Adipocyte (in vitro differentiated cells): ENCODE data around the gene S100A5.

Experiments used
- DNase-seq: peaks from one replicate; pipeline ENCODE4 v3.0.0-alpha.2; 2015; ENCODE audit warnings: low read depth
- H3K27me3 ChIP-seq: replicated peaks from 2 replicates; pipeline ENCODE4 v1.7.0; 2013; ENCODE audit warnings: mild to moderate bottlenecking, low read length, moderate library complexity; ENCODE audit not compliant: control insufficient read depth, insufficient read depth
- H3K36me3 ChIP-seq: 2 replicates; pipeline ENCODE4 v1.7.0; 2013; ENCODE audit warnings: low read length, mild to moderate bottlenecking, moderate library complexity; ENCODE audit not compliant: control insufficient read depth, insufficient read depth, severe bottlenecking
- H3K4me1 ChIP-seq: 2 replicates; pipeline ENCODE4 v1.7.0; 2013; ENCODE audit warnings: mild to moderate bottlenecking, low read length, moderate library complexity; ENCODE audit not compliant: control insufficient read depth, insufficient read depth
- H3K4me3 ChIP-seq: 2 replicates; pipeline ENCODE4 v1.7.0; 2013; ENCODE audit warnings: mild to moderate bottlenecking, low read length, moderate library complexity
- H3K9ac ChIP-seq: 2 replicates; pipeline ENCODE4 v1.7.0; 2013; ENCODE audit warnings: mild to moderate bottlenecking, low read length, moderate library complexity
- H3K9me3 ChIP-seq: 2 replicates; pipeline ENCODE4 v1.7.0; 2013; ENCODE audit warnings: mild to moderate bottlenecking, low read length, moderate library complexity; ENCODE audit not compliant: control insufficient read depth

The S100A5 gene

GRCh38 chr1:153536671-153537375 is 3.9 kb downstream of the S100A5 start:
- DNase-seq, result no peak
- H3K4me3 ChIP-seq, result peak overlapping the region; percentile 80
- no peaks in the 10 kb centered on the region for H3K9me3 ChIP-seq
- no peaks in the 10 kb centered on the region for H3K27me3 ChIP-seq
- peaks cover 43% of the 10 kb centered on the region for H3K4me1 ChIP-seq
- H3K9ac ChIP-seq, result peak overlapping the region; percentile 88
- H3K36me3 ChIP-seq, result peaks cover 11% of the 10 kb centered on the region

DNA sequence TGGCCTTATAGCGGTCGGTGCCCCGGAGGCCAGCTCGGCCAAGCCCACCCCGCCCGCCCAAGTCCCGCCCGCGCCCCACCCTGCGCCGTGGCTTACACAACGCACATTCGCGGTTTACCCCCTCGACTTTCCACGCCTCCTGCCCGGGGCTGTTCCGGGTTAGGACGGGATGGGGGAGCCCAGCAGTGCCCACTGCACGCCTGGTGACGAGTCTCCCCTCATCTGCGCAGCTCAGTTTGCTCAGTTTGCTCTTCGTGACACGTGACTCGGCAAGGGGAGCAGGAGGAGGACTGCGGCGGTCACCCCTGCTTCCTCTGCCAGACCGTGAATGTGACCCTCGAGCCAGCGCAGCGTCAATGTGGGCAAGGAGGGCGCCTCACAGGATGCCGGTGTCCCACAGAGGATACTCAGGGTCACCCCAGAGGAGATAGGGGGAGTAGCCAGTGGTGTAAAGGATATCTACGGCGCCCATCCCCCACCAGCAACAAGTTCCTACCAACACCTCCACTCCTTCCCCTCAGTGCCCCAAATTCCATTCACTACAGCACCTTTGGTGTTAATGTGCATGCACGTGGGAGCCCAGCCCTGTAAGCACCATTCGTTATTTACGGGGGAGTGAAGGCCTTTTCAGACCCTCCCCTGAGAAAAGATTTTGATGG is 4.6 kb downstream of the S100A5 start:
- peaks cover 41% of the 10 kb centered on the region for H3K4me1 ChIP-seq
- DNase-seq, result peak; percentile 97
- peaks cover 11% of the 10 kb centered on the region for H3K36me3 ChIP-seq
- H3K9me3 ChIP-seq, result no peaks in the 10 kb centered on the region
- H3K4me3 ChIP-seq, result peak overlapping the region; percentile 92
- H3K27me3 ChIP-seq, result no peaks in the 10 kb centered on the region
- H3K9ac ChIP-seq, result peak overlapping the region; percentile 99

GRCh38 chr1:153535242-153536011 is 5.3 kb downstream of the S100A5 start, which contains the start of gene S100A6:
TSS of gene S100A6 (minus strand) at chr1:153535991. CDS start at chr1:153535339, 652 bp downstream.
- peak; percentile 63 for DNase-seq
- Histone ChIP-seq H3K4me3 (peak within 1 kb of the TSS; percentile 92), H3K9me3 (no peaks in the 10 kb centered on the region), H3K36me3 (peaks cover 11% of the 10 kb centered on the region), H3K4me1 (peaks cover 34% of the 10 kb centered on the region), H3K27me3 (no peaks in the 10 kb centered on the region), H3K9ac (peak within 1 kb of the TSS; percentile 99)

DNA sequence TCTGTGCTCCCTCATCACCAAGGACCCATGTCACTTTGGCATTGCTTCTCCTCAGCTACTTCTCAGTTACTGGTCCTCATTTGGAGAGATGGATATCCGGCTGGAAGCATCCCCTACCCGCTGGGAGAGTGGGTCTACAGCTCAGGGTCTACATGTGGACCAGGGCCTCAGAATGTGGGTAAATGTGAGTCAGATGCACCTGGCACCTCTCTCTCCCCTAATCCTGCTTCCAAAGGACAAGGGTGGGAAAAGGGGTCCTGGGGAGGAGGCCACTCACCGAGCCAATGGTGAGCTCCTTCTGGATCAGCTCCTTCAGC is 5.9 kb downstream of the S100A5 start:
- peaks cover 32% of the 10 kb centered on the region for H3K4me1 ChIP-seq
- no peaks in the 10 kb centered on the region for H3K27me3 ChIP-seq
- peak overlapping the region; percentile 92 for H3K4me3 ChIP-seq
- H3K36me3 ChIP-seq, result peaks cover 11% of the 10 kb centered on the region
- H3K9me3 ChIP-seq, result no peaks in the 10 kb centered on the region
- H3K9ac ChIP-seq, result peak overlapping the region; percentile 99
- DNase-seq, result no peak

- DNase-seq, result peak; percentile 57
These were observed 6.4 kb downstream of the S100A5 start for GRCh38 chr1:153534226-153534924.

DNA sequence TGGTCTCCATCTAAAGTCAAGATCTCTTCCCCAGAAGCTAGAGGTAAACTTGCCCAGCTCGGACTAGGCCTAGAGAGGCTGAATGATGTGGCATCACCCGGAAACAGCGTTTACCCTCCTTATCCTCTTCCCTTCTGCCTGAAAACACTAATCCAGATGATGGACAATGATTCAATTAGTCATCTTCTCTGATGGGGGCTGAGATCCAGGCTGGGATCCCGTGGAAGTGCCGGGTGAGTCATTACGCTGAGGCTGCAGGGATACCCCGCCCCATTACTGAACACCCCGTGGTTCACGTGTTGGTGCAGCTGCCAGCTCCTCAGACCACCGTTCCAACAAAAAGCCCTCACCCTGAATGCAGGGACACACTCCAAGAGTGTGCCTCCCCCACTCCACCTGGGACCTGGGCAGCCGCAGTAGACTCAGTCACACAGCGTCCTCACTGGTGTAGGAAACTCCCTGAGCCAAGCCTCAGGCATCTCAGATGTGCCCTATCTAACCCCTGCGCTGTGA is 7.0 kb downstream of the S100A5 start:
- Histone ChIP-seq H3K4me1 (peaks cover 32% of the 10 kb centered on the region), H3K9me3 (no peaks in the 10 kb centered on the region), H3K4me3 (peak overlapping the region; percentile 92), H3K36me3 (peaks cover 11% of the 10 kb centered on the region), H3K27me3 (no peaks in the 10 kb centered on the region), H3K9ac (peak overlapping the region; percentile 99)
- DNase-seq, result peak; percentile 75

More at GRCh38 chr1:153534226-153534924, 6.4 kb downstream of the S100A5 start:
- Histone ChIP-seq H3K4me1 (peaks cover 32% of the 10 kb centered on the region), H3K9ac (peak overlapping the region; percentile 99), H3K9me3 (no peaks in the 10 kb centered on the region), H3K27me3 (no peaks in the 10 kb centered on the region), H3K4me3 (peak overlapping the region; percentile 92), H3K36me3 (peaks cover 11% of the 10 kb centered on the region)

GRCh38 chr1:153532769-153533599 is 7.8 kb downstream of the S100A5 start:
- Histone ChIP-seq H3K27me3 (no peaks in the 10 kb centered on the region), H3K9ac (peak overlapping the region; percentile 99), H3K9me3 (no peaks in the 10 kb centered on the region), H3K4me3 (peak overlapping the region; percentile 92), H3K36me3 (peaks cover 11% of the 10 kb centered on the region), H3K4me1 (peaks cover 32% of the 10 kb centered on the region)
- DNase-seq, result peak; percentile 96

DNA sequence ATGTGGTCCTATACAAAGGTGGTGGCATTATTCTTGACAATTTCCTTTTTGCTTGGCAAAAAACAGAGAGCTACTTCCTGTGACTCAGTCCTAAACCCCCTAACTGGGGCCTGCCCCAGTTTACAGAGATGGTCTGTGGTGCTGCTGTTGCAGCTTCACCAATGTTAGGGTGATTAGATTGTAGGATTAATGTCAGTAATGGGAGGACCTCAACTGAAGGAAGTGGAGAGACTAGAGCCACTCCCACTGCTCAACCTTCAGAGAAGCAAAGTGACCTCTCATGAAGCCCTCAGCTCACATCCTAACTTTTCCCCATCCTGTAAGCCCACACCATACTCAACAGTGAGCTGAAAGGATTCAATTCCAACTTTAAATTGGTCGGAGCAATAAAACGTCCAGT is 8.6 kb downstream of the S100A5 start:
- Histone ChIP-seq H3K9me3 (no peaks in the 10 kb centered on the region), H3K4me1 (peaks cover 32% of the 10 kb centered on the region), H3K36me3 (peaks cover 11% of the 10 kb centered on the region), H3K4me3 (no peak overlapping the region), H3K27me3 (no peaks in the 10 kb centered on the region), H3K9ac (peak overlapping the region; percentile 99)
- DNase-seq, result no peak

DNA sequence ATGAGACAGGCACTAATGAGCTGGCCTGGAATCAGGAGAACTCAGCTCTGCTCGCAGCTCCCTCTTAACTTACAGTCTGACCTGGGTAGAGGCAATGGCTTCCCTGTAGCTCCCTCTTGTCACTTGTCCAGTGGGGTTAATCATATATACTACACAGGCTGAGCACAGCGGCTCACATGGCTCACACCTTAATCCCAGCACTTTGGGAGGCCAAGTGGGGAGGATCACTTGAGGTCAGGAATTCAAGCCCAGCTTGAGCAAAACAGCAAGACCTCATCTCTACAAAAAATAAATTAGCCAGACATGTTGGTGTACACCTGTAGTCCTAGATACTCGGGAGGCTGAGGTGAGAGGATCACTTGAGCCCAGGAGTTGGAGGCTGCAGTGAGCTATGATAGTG is 9.1 kb downstream of the S100A5 start:
- H3K9me3 ChIP-seq, result no peaks in the 10 kb centered on the region
- H3K9ac ChIP-seq, result no peak overlapping the region
- no peaks in the 10 kb centered on the region for H3K27me3 ChIP-seq
- no peak overlapping the region for H3K4me3 ChIP-seq
- DNase-seq, result no peak
- H3K4me1 ChIP-seq, result peaks cover 32% of the 10 kb centered on the region
- H3K36me3 ChIP-seq, result peaks cover 11% of the 10 kb centered on the region

DNA sequence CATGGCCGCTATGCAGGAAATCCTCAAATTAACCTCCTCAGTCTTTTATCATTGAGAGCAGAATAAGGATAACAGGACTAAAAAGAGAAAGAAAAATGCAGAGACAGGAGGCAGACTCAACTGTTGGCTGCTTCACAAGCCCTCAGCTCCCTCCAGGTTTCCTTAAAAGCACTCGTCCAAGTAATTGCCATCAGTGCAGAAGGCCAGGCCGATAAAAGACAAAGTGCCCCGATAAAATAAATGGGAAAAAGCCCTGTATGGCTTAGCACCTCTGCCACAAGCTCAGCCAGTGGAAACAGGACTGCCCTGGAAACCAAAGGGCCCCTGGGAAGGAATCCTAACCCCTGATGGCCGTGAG is 13.1 kb downstream of the S100A5 start:
- no peaks in the 10 kb centered on the region for H3K27me3 ChIP-seq

More for the DNA sequence above, 13.1 kb downstream of the S100A5 start:
- Histone ChIP-seq H3K9me3 (no peaks in the 10 kb centered on the region), H3K4me3 (no peak overlapping the region), H3K9ac (no peak overlapping the region), H3K36me3 (no peaks in the 10 kb centered on the region), H3K4me1 (peaks cover 16% of the 10 kb centered on the region)
- DNase-seq, result no peak
